Measurements from ENCODE around the gene RIMS4. TPM values are rescaled to one million over a fixed set of nuclear protein-coding genes. Genes with fewer than 3 reads are reported as not detected.

RIMS4 gene
- total and polyA plus RNA-seq, 2 of the 8 experiments (the other 6 are each of a cell fraction or from before 2014, with no cell fraction given) = 13.3 to 44.2 TPM

DNA sequence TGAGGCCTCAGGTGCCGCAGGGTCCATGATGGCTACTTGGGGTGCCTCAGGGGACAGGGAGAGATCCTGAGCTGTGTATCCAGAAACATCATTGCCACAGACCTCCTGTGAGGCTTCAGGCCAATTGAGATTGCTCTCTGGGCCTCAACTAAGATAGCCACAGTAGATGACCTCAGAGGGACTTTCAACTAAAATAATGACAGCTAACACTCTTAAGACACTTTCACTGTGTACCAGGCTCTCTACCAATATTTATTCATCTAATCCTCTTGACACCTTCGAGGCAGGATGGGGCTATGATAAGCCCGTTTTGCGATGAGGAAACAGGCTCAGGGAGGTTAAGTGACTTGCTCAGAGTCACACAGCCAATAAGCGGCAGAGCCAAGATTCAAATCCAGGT is 10.7 kb downstream of the RIMS4 start:
- no peak overlapping the region for H4K8ac ChIP-seq (ENCODE audit: extremely low read depth, insufficient read depth, low read length)
- H4K5ac ChIP-seq (ENCODE audit: insufficient read length, low read depth, low read length) = no peak overlapping the region
- CTCF ChIA-PET (ENCODE audit: partially characterized antibody) = interaction anchor here (0.7 to 12.1 kb wide), 31 partner anchors 9 to 141 kb away, joined by 3 to 170 read pairs (median 5); no protein-coding TSS in a partner anchor
- no peak overlapping the region for H2BK15ac ChIP-seq (ENCODE audit: low read length)
- POLR2A ChIA-PET (ENCODE audit: partially characterized antibody) = interaction anchor here (0.8 to 1.2 kb wide), 2 partner anchors 12 to 48 kb away, joined by 3 read pairs; no protein-coding TSS in a partner anchor
- no peak overlapping the region for H3K18ac ChIP-seq (ENCODE audit: extremely low read depth, low read length)
- H3K4ac ChIP-seq (replicated peaks; ENCODE audit: insufficient read length, low read depth, low read length) = no peak overlapping the region
- H2BK5ac ChIP-seq (ENCODE audit: low read depth, low read length) = no peak overlapping the region
- H3K79me1 ChIP-seq (ENCODE audit: low read depth, low read length) = peaks cover 7% of the 10 kb centered on the region
- 0 out of 4 replicates have a peak, but pooled peaks cover 0 to 4% of the 10 kb centered on the region in 2 experiments for H3K79me2 ChIP-seq (ENCODE audit: control insufficient read depth in 1 of 2, insufficient read depth in 2 of 2, low read length in 2 of 2)
- no peak overlapping the region for H2BK12ac ChIP-seq (ENCODE audit: low read depth, low read length)
- H3K4me3 ChIP-seq (ENCODE audit: extremely low read depth in 1 of 4, insufficient read depth in 2 of 4, low read depth in 3 of 4, low read length in 4 of 4) = no peak overlapping the region
- H4K91ac ChIP-seq (replicated peaks; ENCODE audit: insufficient read length, low read length) = no peak overlapping the region
- TF ChIP-seq TCF12 (IDR thresholded peaks at IDR 0.05; ENCODE audit: low read depth, low read length) (no peak), SAP30 (IDR thresholded peaks at IDR 0.05; ENCODE audit: insufficient read depth, insufficient replicate concordance, low read length) (no peak), BACH1 (IDR thresholded peaks at IDR 0.05; ENCODE audit: low read length) (no peak), EZH2 (IDR thresholded peaks at IDR 0.05; ENCODE audit: low read depth, low read length, severe bottlenecking) (no peak), HDAC2 (IDR thresholded peaks at IDR 0.05; ENCODE audit: borderline replicate concordance in 1 of 2, low read depth in 2 of 2, low read length in 2 of 2) (no peak), NRF1 (IDR thresholded peaks at IDR 0.05; ENCODE audit: low read depth, low read length) (no peak), CHD2 (IDR thresholded peaks at IDR 0.05; ENCODE audit: low read length) (no peak), RXRA (IDR thresholded peaks at IDR 0.05; ENCODE audit: insufficient read depth, low read depth, low read length) (no peak), SP2 (IDR thresholded peaks at IDR 0.05; ENCODE audit: low read length) (no peak), ASH2L (IDR thresholded peaks at IDR 0.05; ENCODE audit: low read length) (no peak), CHD1 (IDR thresholded peaks at IDR 0.05; ENCODE audit: low read depth, low read length) (no peak), TEAD4 (IDR thresholded peaks at IDR 0.05; ENCODE audit: low read depth, low read length) (no peak)
- no peak overlapping the region for H3K14ac ChIP-seq (ENCODE audit: insufficient read length)
- peaks cover 4% of the 10 kb centered on the region for H3K23me2 ChIP-seq (ENCODE audit: low read depth, low read length)
- H2BK120ac ChIP-seq (replicated peaks; ENCODE audit: low read depth, low read length) = no peak overlapping the region
- H3K27me3 ChIP-seq (replicated peaks in 1 of 4; ENCODE audit: control insufficient read depth in 3 of 4, extremely low read depth in 1 of 4, insufficient read depth in 3 of 4, low read length in 3 of 4) = no peaks in the 10 kb centered on the region
- peaks cover 5 to 9% (median 7%) of the 10 kb centered on the region in 4 experiments for H3K4me1 ChIP-seq (replicated peaks in 1 of 4; ENCODE audit: control insufficient read depth in 3 of 4, insufficient read depth in 4 of 4, low read length in 3 of 4)
- no peak overlapping the region for H3K56ac ChIP-seq (replicated peaks; ENCODE audit: insufficient read length, low read depth, low read length)
- H3K4me2 ChIP-seq (ENCODE audit: insufficient read depth in 1 of 2, low read depth in 2 of 2, low read length in 2 of 2) = no peak overlapping the region
- no peak overlapping the region for H3K23ac ChIP-seq (ENCODE audit: insufficient read length)
- H3K27ac ChIP-seq (ENCODE audit: low read depth, low read length) = no peak overlapping the region
- H3K9ac ChIP-seq (replicated peaks in 1 of 4; ENCODE audit: extremely low read depth in 1 of 4, low read depth in 3 of 4, low read length in 3 of 4) = no peak overlapping the region
- no peaks in the 10 kb centered on the region for H3K9me3 ChIP-seq (ENCODE audit: insufficient read depth in 2 of 2, low read depth in 1 of 2, low read length in 1 of 2)
- H4K20me1 ChIP-seq (replicated peaks in 1 of 2; ENCODE audit: control insufficient read depth in 1 of 2, insufficient read depth in 2 of 2, low read length in 2 of 2) = peaks cover under 1 to 3% of the 10 kb centered on the region in 2 experiments
- H3K36me3 ChIP-seq (ENCODE audit: control insufficient read depth in 2 of 4, insufficient read depth in 4 of 4, low read length in 3 of 4) = peaks cover 0 to 4% (median 0%) of the 10 kb centered on the region in 4 experiments; a peak in 1 of 8 replicates
- FAIRE-seq = no peak
- H2AK5ac ChIP-seq (ENCODE audit: low read depth, low read length) = no peak overlapping the region
- H2BK20ac ChIP-seq (ENCODE audit: low read length) = no peak overlapping the region
- DNase-seq (ENCODE audit: low read depth in 1 of 2, low spot score in 2 of 2) = no peak
- no peak overlapping the region for H2AFZ ChIP-seq (ENCODE audit: low read length)
- WGBS, 2 experiments (ENCODE audit: extremely low coverage in 1 of 2, insufficient coverage in 1 of 2, insufficient read length in 1 of 2, insufficient replicate concordance in 2 of 2, low coverage in 1 of 2, low lambda C conversion rate in 2 of 2, missing lambda C conversion rate in 1 of 2) = 88% methylated on average over 5 of the region's 5 CpGs; no CpG with 5 or more reads in 1 of the 2 experiments

All from H1 (cell line).